ENCODE data around the gene CYTH2. TPM values are rescaled to one million over a fixed set of nuclear protein-coding genes. Genes with fewer than 3 reads are reported as not detected.

CYTH2 gene
- total RNA-seq, 1 donor from 2014 or later, result 50.3 TPM

DNA sequence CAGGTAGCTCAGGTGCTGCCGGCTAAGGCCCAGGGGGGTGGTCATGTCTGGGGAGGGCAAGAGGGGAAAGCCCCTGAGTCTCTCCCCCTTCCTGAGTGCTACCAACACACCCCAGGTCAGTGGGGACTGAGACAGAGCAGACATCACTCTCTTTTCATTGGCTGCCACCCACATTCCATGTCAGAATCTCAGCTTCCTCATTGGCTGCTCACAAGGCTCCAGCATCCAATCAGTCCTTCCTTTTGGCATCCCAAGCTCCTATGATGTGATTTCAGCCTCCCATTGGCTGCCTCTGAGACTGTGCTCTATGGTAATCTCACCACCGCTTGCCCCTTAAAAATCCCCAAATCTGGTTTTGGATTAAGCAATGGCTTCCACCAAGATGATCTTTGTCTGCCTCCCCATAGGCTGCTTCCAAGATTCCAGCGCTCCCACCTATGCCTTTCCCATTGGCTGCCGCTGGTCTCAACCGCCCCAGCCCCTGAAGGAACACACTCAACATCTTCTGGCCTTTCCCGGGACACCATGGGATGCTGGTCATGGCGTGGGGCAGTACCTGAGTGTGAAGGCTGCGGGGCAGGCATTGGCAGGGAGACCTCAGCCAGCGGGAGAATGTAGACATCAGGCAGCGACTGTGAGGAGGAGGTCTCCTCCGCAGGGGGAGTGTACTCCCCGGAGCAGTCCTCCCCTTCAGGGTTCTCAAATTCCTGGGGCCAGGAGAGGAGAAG lies 40.5 kb downstream of the CYTH2 start:
- Histone ChIP-seq H3K9ac (no peak overlapping the region), H4K20me1 (ENCODE audit: low read depth) (no peaks in the 10 kb centered on the region), H3K27me3 (peaks cover 30% of the 10 kb centered on the region), H3K4me3 (no peak overlapping the region), H3K79me2 (ENCODE audit: low read depth) (no peaks in the 10 kb centered on the region), H2AFZ (replicated peaks) (no peak overlapping the region), H3K4me2 (peak overlapping the region; percentile 92), H3K36me3 (no peaks in the 10 kb centered on the region), H3K9me3 (ENCODE audit: low read depth) (no peaks in the 10 kb centered on the region), H3K4me1 (no peaks in the 10 kb centered on the region), H3K27ac (no peak overlapping the region), H3F3A (ENCODE audit: low read depth) (peaks cover 29% of the 10 kb centered on the region)
- Mint-ChIP-seq H3K27me3 (ENCODE audit: insufficient read depth, low read depth) (peaks cover 14% of the 10 kb centered on the region), H3K36me3 (no peaks in the 10 kb centered on the region), H3K27ac (no peak overlapping the region), H3K9me3 (no peaks in the 10 kb centered on the region), H3K4me1 (peaks cover 26% of the 10 kb centered on the region), H3K4me3 (peak overlapping the region; percentile 76)
- TF ChIP-seq EZH2phosphoT487 (IDR thresholded peaks at IDR 0.05) (no peak), EZH2 (IDR thresholded peaks at IDR 0.05) (no peak)
- TF ChIP-seq, protein P1, sequence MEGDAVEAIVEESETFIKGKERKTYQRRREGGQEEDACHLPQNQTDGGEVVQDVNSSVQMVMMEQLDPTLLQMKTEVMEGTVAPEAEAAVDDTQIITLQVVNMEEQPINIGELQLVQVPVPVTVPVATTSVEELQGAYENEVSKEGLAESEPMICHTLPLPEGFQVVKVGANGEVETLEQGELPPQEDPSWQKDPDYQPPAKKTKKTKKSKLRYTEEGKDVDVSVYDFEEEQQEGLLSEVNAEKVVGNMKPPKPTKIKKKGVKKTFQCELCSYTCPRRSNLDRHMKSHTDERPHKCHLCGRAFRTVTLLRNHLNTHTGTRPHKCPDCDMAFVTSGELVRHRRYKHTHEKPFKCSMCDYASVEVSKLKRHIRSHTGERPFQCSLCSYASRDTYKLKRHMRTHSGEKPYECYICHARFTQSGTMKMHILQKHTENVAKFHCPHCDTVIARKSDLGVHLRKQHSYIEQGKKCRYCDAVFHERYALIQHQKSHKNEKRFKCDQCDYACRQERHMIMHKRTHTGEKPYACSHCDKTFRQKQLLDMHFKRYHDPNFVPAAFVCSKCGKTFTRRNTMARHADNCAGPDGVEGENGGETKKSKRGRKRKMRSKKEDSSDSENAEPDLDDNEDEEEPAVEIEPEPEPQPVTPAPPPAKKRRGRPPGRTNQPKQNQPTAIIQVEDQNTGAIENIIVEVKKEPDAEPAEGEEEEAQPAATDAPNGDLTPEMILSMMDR (IDR thresholded peaks at IDR 0.05), result no peak
- DNase-seq (ENCODE audit: low spot score), result peak; percentile 34

DNA sequence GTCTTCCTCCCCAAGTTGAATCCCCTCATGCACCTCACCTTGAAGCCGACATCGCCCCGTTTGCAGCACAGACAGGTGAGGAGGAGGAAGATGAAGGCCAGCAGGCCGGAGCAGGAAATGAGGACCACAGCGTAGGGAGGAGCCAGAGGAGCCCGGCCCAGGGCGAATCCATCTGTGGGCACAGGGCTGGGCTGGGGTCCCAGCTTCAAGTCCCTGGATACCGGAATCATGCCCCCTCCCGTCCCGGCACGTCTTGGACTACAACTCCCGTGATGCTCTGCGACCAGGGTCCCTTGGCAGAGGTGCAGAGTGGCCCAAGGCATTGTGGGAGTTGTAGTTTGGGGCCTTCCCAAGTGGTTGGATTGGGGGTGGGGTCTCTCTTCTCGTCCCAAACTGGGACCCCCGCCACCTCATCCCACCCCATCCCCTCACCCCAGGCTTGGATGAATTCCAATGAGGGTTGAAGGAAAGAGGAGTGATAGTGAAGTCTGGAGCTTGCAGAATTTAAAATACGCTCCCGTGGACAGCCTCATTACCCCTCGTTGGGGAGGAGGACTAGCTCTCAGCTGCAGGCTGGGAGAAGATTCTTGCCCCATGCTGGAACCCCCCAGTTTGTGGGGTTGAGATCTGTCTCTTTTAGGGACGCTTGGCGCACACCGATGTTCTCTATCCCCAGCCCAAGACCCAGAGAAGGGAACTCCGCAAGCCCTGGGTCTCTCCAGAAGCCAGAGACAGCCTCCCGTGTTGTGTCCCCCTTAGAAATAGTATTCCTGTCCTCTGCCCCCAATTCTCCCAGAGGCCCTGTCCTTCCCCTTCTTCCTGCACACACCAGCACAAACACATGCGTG lies 41.5 kb downstream of the CYTH2 start:
- no peaks in the 10 kb centered on the region for H4K20me1 ChIP-seq (ENCODE audit: low read depth)
- Mint-ChIP-seq H3K9me3 (no peaks in the 10 kb centered on the region), H3K4me1 (peaks cover 26% of the 10 kb centered on the region), H3K4me3 (peak overlapping the region; percentile 90), H3K27me3 (ENCODE audit: insufficient read depth, low read depth) (peaks cover 14% of the 10 kb centered on the region), H3K36me3 (no peaks in the 10 kb centered on the region), H3K27ac (peak overlapping the region; percentile 81)
- no peaks in the 10 kb centered on the region for H3K79me2 ChIP-seq (ENCODE audit: low read depth)
- peak; percentile 87 for DNase-seq (ENCODE audit: low spot score)
- no peaks in the 10 kb centered on the region for H3K9me3 ChIP-seq (ENCODE audit: low read depth)
- no peaks in the 10 kb centered on the region for H3K36me3 ChIP-seq
- H3K4me2 ChIP-seq, result peak overlapping the region; percentile 92
- H3K4me3 ChIP-seq, result peak overlapping the region; percentile 52
- TF ChIP-seq EZH2phosphoT487 (IDR thresholded peaks at IDR 0.05) (no peak), EZH2 (IDR thresholded peaks at IDR 0.05) (no peak)
- TF ChIP-seq, protein P1 (IDR thresholded peaks at IDR 0.05), result no peak
- no peak overlapping the region for H3K27ac ChIP-seq
- no peaks in the 10 kb centered on the region for H3K4me1 ChIP-seq
- H3K9ac ChIP-seq, result no peak overlapping the region
- peak overlapping the region; percentile 56 for H2AFZ ChIP-seq (replicated peaks)
- H3F3A ChIP-seq (ENCODE audit: low read depth), result peaks cover 32% of the 10 kb centered on the region
- peaks cover 30% of the 10 kb centered on the region for H3K27me3 ChIP-seq

DNA sequence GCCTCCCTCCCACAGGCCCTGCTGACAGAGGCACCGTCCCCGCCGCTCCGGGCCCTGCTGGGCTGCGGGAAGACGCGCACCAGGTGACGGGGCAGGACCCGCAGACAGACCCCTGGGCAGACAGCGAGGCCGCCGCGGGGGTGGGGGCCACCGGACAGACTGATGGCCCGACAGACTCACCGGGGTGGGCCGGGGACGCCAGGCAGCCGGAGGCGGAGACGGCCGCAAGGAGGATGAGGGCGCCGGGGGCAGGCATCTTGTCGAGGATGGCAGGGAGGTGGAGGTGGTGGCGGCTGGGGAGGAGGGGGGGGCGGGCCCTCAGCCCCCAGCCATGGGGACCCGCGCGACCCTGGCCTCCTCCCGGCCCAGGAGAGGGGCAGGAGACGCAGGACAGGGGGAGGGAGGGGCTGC lies 42.2 kb downstream of the CYTH2 start:
- no peak overlapping the region for H3K9ac ChIP-seq

More for the DNA sequence above, 42.2 kb downstream of the CYTH2 start:
- H3K4me3 ChIP-seq, result peak overlapping the region; percentile 52
- no peaks in the 10 kb centered on the region for H3K4me1 ChIP-seq
- H3K9me3 ChIP-seq (ENCODE audit: low read depth), result no peaks in the 10 kb centered on the region
- DNase-seq (ENCODE audit: low spot score), result peak; percentile 38
- H3K27ac ChIP-seq, result no peak overlapping the region
- peak overlapping the region; percentile 90 for H3K4me3 Mint-ChIP-seq
- no peaks in the 10 kb centered on the region for H3K36me3 ChIP-seq
- TF ChIP-seq, protein P1 (IDR thresholded peaks at IDR 0.05), result no peak
- no peak for TF ChIP-seq EZH2 (IDR thresholded peaks at IDR 0.05)
- no peak for TF ChIP-seq EZH2phosphoT487 (IDR thresholded peaks at IDR 0.05)
- peaks cover 32% of the 10 kb centered on the region for H3F3A ChIP-seq (ENCODE audit: low read depth)
- peak overlapping the region; percentile 92 for H3K4me2 ChIP-seq
- no peaks in the 10 kb centered on the region for H3K9me3 Mint-ChIP-seq
- no peaks in the 10 kb centered on the region for H3K36me3 Mint-ChIP-seq
- H3K79me2 ChIP-seq (ENCODE audit: low read depth), result no peaks in the 10 kb centered on the region
- peak overlapping the region; percentile 56 for H2AFZ ChIP-seq (replicated peaks)
- H3K27me3 Mint-ChIP-seq (ENCODE audit: insufficient read depth, low read depth), result peaks cover 14% of the 10 kb centered on the region
- H3K27me3 ChIP-seq, result peaks cover 30% of the 10 kb centered on the region
- H4K20me1 ChIP-seq (ENCODE audit: low read depth), result no peaks in the 10 kb centered on the region
- peaks cover 26% of the 10 kb centered on the region for H3K4me1 Mint-ChIP-seq
- no peak overlapping the region for H3K27ac Mint-ChIP-seq
